Prostate gland (tissue), 2 donors: ENCODE data around the gene TBC1D22B.
"Not testable (repeated sequence)": the region's sequence is repeated elsewhere in the genome, so short reads cannot be mapped to it uniquely, and the experiment has no call there.

Experiments
- CTCF ChIP-seq, 4 experiments: fragments of 200-600 bp in 2 of 4; fragments of 450-650 bp in 2 of 4; sonication (generic) in 2 of 4; IDR thresholded peaks; 1 replicate in 3 of 4; 2 replicates in 1 of 4; pipeline ENCODE4 v1.5.1; 2016 to 2019; ENCODE audit warnings: antibody characterized with exemption in 4 of 4, mild to moderate bottlenecking in 2 of 4, moderate library complexity in 2 of 4
- POLR2A ChIP-seq: fragments of 450-650 bp; IDR thresholded peaks from one replicate; pipeline ENCODE4 v1.6.1; 2016; ENCODE audit warnings: antibody characterized with exemption, mild to moderate bottlenecking
- POLR2AphosphoS5 ChIP-seq: sonication (generic); formaldehyde crosslinking; IDR thresholded peaks from one replicate; pipeline ENCODE4 v1.6.1; 2017; ENCODE audit warnings: antibody characterized with exemption

GRCh38 chr6:37345804-37346203, 88.2 kb downstream of the TBC1D22B start:
- TF ChIP-seq POLR2A; POLR2AphosphoS5; CTCF (IDR thresholded peaks at IDR 0.05): not testable (repeated sequence)
